HS-27A (cell line): ENCODE measurements around the gene PHC1.
"Not testable (repeated sequence)": the region's sequence is repeated elsewhere in the genome, so short reads cannot be mapped to it uniquely, and the experiment has no call there.

Experiments used
- DNase-seq: peaks from one replicate; pipeline ENCODE4 v3.0.0-alpha.2; 2012; ENCODE audit warnings: low read depth, missing footprints

Gene PHC1

GRCh38 chr12:8911606-8912268 lies 2.6 kb upstream of the PHC1 start:
- no peak for DNase-seq

GRCh38 chr12:8912914-8913313 lies 1.4 kb upstream of the PHC1 start:
- no peak for DNase-seq

- DNase-seq = no peak
Observed at GRCh38 chr12:8913702-8914032, 642 bp upstream of the PHC1 start.

- peak; percentile 24 for DNase-seq
Observed at GRCh38 chr12:8914716-8915526, 612 bp downstream of the PHC1 start.

GRCh38 chr12:8916154-8916553 lies 1.8 kb downstream of the PHC1 start:
- no peak for DNase-seq

GRCh38 chr12:8917031-8917430 lies 2.7 kb downstream of the PHC1 start:
- no peak for DNase-seq

GRCh38 chr12:8917751-8918150 lies 3.4 kb downstream of the PHC1 start:
- DNase-seq = no peak

- DNase-seq = not testable (repeated sequence)
Observed at GRCh38 chr12:8919643-8920042, 5.3 kb downstream of the PHC1 start.

GRCh38 chr12:8922544-8922943 lies 8.2 kb downstream of the PHC1 start:
- DNase-seq = no peak

GRCh38 chr12:8930655-8931323 lies 16.5 kb downstream of the PHC1 start:
- not testable (repeated sequence) for DNase-seq

GRCh38 chr12:8932464-8932863 lies 18.2 kb downstream of the PHC1 start:
- DNase-seq = not testable (repeated sequence)

GRCh38 chr12:8934080-8934479 lies 19.8 kb downstream of the PHC1 start:
- DNase-seq = not testable (repeated sequence)

- no peak for DNase-seq
Observed at GRCh38 chr12:8936735-8937134, 22.4 kb downstream of the PHC1 start.

- DNase-seq = not testable (repeated sequence)
Observed at GRCh38 chr12:8937842-8938442, 23.6 kb downstream of the PHC1 start.

- no peak for DNase-seq
Observed at GRCh38 chr12:8941691-8942478, 27.6 kb downstream of the PHC1 start.

- DNase-seq = no peak
Observed at GRCh38 chr12:8943565-8944186, 29.4 kb downstream of the PHC1 start.

GRCh38 chr12:8946733-8947132 lies 32.4 kb downstream of the PHC1 start:
- DNase-seq = no peak

GRCh38 chr12:8947737-8948136 lies 33.4 kb downstream of the PHC1 start:
- no peak for DNase-seq

- DNase-seq = peak; percentile 14
Observed at GRCh38 chr12:8948701-8949341, 34.5 kb downstream of the PHC1 start.

- peak; percentile 98 for DNase-seq
Observed at GRCh38 chr12:8949342-8950220, 35.3 kb downstream of the PHC1 start, which contains the start of gene M6PR. Gene M6PR, minus strand, starts transcription at chr12:8949645. Its CDS starts 3,241 bp downstream, at chr12:8946404.
